H1 (cell line): Measurements from ENCODE around the gene RASGRF1. TPM values are rescaled to one million over a fixed set of nuclear protein-coding genes. Genes with fewer than 3 reads are reported as not detected.

Experiments used
- CTCF ChIA-PET: fragments of 300-600 bp; sonication (Branson Sonifier 250); formaldehyde crosslinking; loops from one replicate; lab custom pipeline; 2021; ENCODE audit not compliant: partially characterized antibody; lab: Charles Lee
- POLR2A ChIA-PET: fragments of 300-600 bp; sonication (Branson Sonifier 250); formaldehyde crosslinking; loops from one replicate; lab custom pipeline; 2021; ENCODE audit warnings: inconsistent platforms; ENCODE audit not compliant: partially characterized antibody; lab: Charles Lee
- DNase-seq, 2 experiments: peaks; one replicate each; pipeline versions ENCODE4 v3.0.0 to v3.0.0-alpha.2; 2010 to 2022; ENCODE audit warnings: low spot score in 2 of 2, low read depth in 1 of 2, mixed read lengths in 1 of 2
- FAIRE-seq: peaks from 2 replicates; lab custom pipeline; 2011; peaks lifted over from hg19 to GRCh38; lab: Jason Lieb, UNC
- H2AFZ ChIP-seq: 2 replicates; pipeline ENCODE4 v1.8.1; 2012; ENCODE audit warnings: low read length, inconsistent platforms
- H2AK5ac ChIP-seq: 2 replicates; pipeline ENCODE4 v1.6.1; 2013; ENCODE audit warnings: low read depth, low read length
- H2BK120ac ChIP-seq: replicated peaks from 2 replicates; pipeline ENCODE3; 2013; ENCODE audit warnings: low read depth, low read length, inconsistent platforms
- H2BK12ac ChIP-seq: 2 replicates; pipeline ENCODE4 v1.6.1; 2013; ENCODE audit warnings: low read depth, low read length
- H2BK15ac ChIP-seq: 2 replicates; pipeline ENCODE4 v1.6.1; 2013; ENCODE audit warnings: low read length
- H2BK20ac ChIP-seq: 2 replicates; pipeline ENCODE4 v1.6.1; 2013; ENCODE audit warnings: low read length
- H2BK5ac ChIP-seq: 2 replicates; pipeline ENCODE4 v1.6.1; 2013; ENCODE audit warnings: low read depth, low read length
- H3K14ac ChIP-seq: 2 replicates; pipeline ENCODE4 v1.6.1; 2013; ENCODE audit warnings: inconsistent platforms; ENCODE audit not compliant: insufficient read length
- H3K18ac ChIP-seq: 2 replicates; pipeline ENCODE4 v1.6.1; 2013; ENCODE audit warnings: low read length; ENCODE audit errors: extremely low read depth
- H3K23ac ChIP-seq: 2 replicates; pipeline ENCODE4 v1.6.1; 2013; ENCODE audit warnings: inconsistent platforms; ENCODE audit not compliant: insufficient read length
- H3K23me2 ChIP-seq: 2 replicates; pipeline ENCODE4 v1.6.1; 2013; ENCODE audit warnings: low read depth, low read length
- H3K27ac ChIP-seq: 2 replicates; pipeline ENCODE4 v1.6.1; 2011; ENCODE audit warnings: low read depth, low read length, inconsistent platforms
- H3K27me3 ChIP-seq, 4 experiments: replicated peaks in 1 of 4; 1 replicate in 1 of 4; 2 replicates in 3 of 4; pipeline versions ENCODE4 v1.6.1 to v1.8.1; 2011 to 2013; ENCODE audit warnings: low read length in 3 of 4, mild to moderate bottlenecking in 3 of 4, inconsistent platforms in 2 of 4, mixed read lengths in 2 of 4, moderate library complexity in 1 of 4; ENCODE audit not compliant: control insufficient read depth in 3 of 4, insufficient read depth in 3 of 4; ENCODE audit errors: extremely low read depth in 1 of 4
- H3K36me3 ChIP-seq, 4 experiments: 2 replicates each; pipeline versions ENCODE4 v1.6.1 to v1.8.1; 2011 to 2013; ENCODE audit warnings: mild to moderate bottlenecking in 4 of 4, low read length in 3 of 4, moderate library complexity in 2 of 4, control low read depth in 1 of 4, inconsistent platforms in 1 of 4; ENCODE audit not compliant: insufficient read depth in 4 of 4, control insufficient read depth in 2 of 4
- H3K4ac ChIP-seq: replicated peaks from 2 replicates; pipeline ENCODE3; 2013; ENCODE audit warnings: low read length, low read depth, mixed read lengths, inconsistent platforms; ENCODE audit not compliant: insufficient read length
- H3K4me1 ChIP-seq, 4 experiments: replicated peaks in 1 of 4; 1 replicate in 1 of 4; 2 replicates in 3 of 4; pipeline versions ENCODE4 v1.6.1 to v1.8.1; 2011 to 2013; ENCODE audit warnings: low read length in 3 of 4, inconsistent platforms in 2 of 4, mixed read lengths in 1 of 4; ENCODE audit not compliant: insufficient read depth in 4 of 4, control insufficient read depth in 3 of 4
- H3K4me2 ChIP-seq, 2 experiments: 2 replicates each; pipeline versions ENCODE4 v1.6.1 to v1.8.1; 2011 to 2013; ENCODE audit warnings: low read depth in 2 of 2, low read length in 2 of 2, control low read depth in 1 of 2, inconsistent platforms in 1 of 2, mild to moderate bottlenecking in 1 of 2; ENCODE audit not compliant: insufficient read depth in 1 of 2
- H3K4me3 ChIP-seq, 4 experiments: fragments of 200-600, 300-600 bp in 1 of 4; sonication (generic), shearing (Covaris generic), sonication (Bioruptor Twin) in 1 of 4; 2 replicates each; pipeline versions ENCODE4 v1.5.1 to v1.8.1; 2011 to 2016; ENCODE audit warnings: low read length in 4 of 4, low read depth in 3 of 4, control low read depth in 2 of 4, inconsistent platforms in 2 of 4, mild to moderate bottlenecking in 2 of 4, mixed read lengths in 1 of 4, moderate library complexity in 1 of 4; ENCODE audit not compliant: insufficient read depth in 2 of 4; ENCODE audit errors: extremely low read depth in 1 of 4
- H3K56ac ChIP-seq: replicated peaks from 2 replicates; pipeline ENCODE3; 2013; ENCODE audit warnings: low read depth, mild to moderate bottlenecking, mixed read lengths, low read length, inconsistent platforms; ENCODE audit not compliant: insufficient read length
- H3K79me1 ChIP-seq: 2 replicates; pipeline ENCODE4 v1.6.1; 2013; ENCODE audit warnings: low read depth, low read length, control low read depth
- H3K79me2 ChIP-seq, 2 experiments: 2 replicates each; pipeline versions ENCODE4 v1.6.1 to v1.8.1; 2012 to 2013; ENCODE audit warnings: low read length in 2 of 2, mild to moderate bottlenecking in 2 of 2, inconsistent platforms in 1 of 2; ENCODE audit not compliant: insufficient read depth in 2 of 2, control insufficient read depth in 1 of 2
- H3K9ac ChIP-seq, 4 experiments: replicated peaks in 1 of 4; 1 replicate in 1 of 4; 2 replicates in 3 of 4; pipeline versions ENCODE4 v1.6.1 to v1.8.1; 2011 to 2013; ENCODE audit warnings: low read depth in 3 of 4, low read length in 3 of 4, control low read depth in 2 of 4, mild to moderate bottlenecking in 2 of 4, moderate library complexity in 2 of 4, inconsistent platforms in 1 of 4; ENCODE audit errors: extremely low read depth in 1 of 4
- H3K9me3 ChIP-seq, 2 experiments: 2 replicates each; pipeline versions ENCODE4 v1.6.1 to v1.8.1; 2012 to 2013; ENCODE audit warnings: mild to moderate bottlenecking in 2 of 2, moderate library complexity in 2 of 2, control low read depth in 1 of 2, inconsistent platforms in 1 of 2, low read depth in 1 of 2, low read length in 1 of 2, mixed read lengths in 1 of 2; ENCODE audit not compliant: insufficient read depth in 2 of 2
- H4K20me1 ChIP-seq, 2 experiments: replicated peaks in 1 of 2; 2 replicates each; pipeline versions ENCODE3 to v1.8.1; 2011 to 2013; ENCODE audit warnings: inconsistent platforms in 2 of 2, low read length in 2 of 2, mild to moderate bottlenecking in 1 of 2; ENCODE audit not compliant: insufficient read depth in 2 of 2, control insufficient read depth in 1 of 2
- H4K5ac ChIP-seq: 2 replicates; pipeline ENCODE4 v1.6.1; 2013; ENCODE audit warnings: low read length, low read depth, mixed read lengths, inconsistent platforms; ENCODE audit not compliant: insufficient read length
- H4K8ac ChIP-seq: 2 replicates; pipeline ENCODE4 v1.8.0; 2013; ENCODE audit warnings: mild to moderate bottlenecking, moderate library complexity, low read length, inconsistent platforms; ENCODE audit not compliant: insufficient read depth; ENCODE audit errors: extremely low read depth
- H4K91ac ChIP-seq: replicated peaks from 2 replicates; pipeline ENCODE3; 2013; ENCODE audit warnings: low read length, mixed read lengths, inconsistent platforms; ENCODE audit not compliant: insufficient read length
- RBBP5 ChIP-seq: IDR thresholded peaks from 2 replicates; pipeline ENCODE4 v1.7.1; 2012; ENCODE audit warnings: low read depth, mild to moderate bottlenecking, inconsistent platforms, low read length, moderate library complexity, borderline replicate concordance
- WGBS, 2 experiments: shearing (Covaris generic) in 1 of 2; methylation state at CpG; one replicate each; pipeline versions ENCODE4 v1.1.6 to v1.1.7; 2013 to 2015; ENCODE audit warnings: low lambda C conversion rate in 2 of 2, mixed read lengths in 2 of 2, inconsistent platforms in 1 of 2, low coverage in 1 of 2, missing lambda C conversion rate in 1 of 2; ENCODE audit not compliant: insufficient replicate concordance in 2 of 2, insufficient coverage in 1 of 2, insufficient read length in 1 of 2; ENCODE audit errors: extremely low coverage in 1 of 2, missing lambda C conversion rate in 1 of 2; 5-methylcytosine and 5-hydroxymethylcytosine counted together
- polyA plus RNA-seq, 7 experiments: library from polyadenylated mRNA; depleted of rRNA in 3 of 7; stranded (reverse) in 5 of 7; unstranded in 2 of 7; fragments of >200 nt in 5 of 7; fragments of 200-250 nt in 2 of 7; gene quantifications; 1 replicate in 5 of 7; 2 replicates in 1 of 7; 4 replicates in 1 of 7; pipeline versions ENCODE4 v1.2.1 to v1.2.3, GENCODE V29; 2011 to 2013; ENCODE audit warnings: missing spikeins in 2 of 7, mixed read lengths in 2 of 7
- total RNA-seq: library from RNA; stranded (reverse); fragmentation: NEBNext Ultra II Directional; extraction: Animal tissue kit (Norgen Biotek cat#: 25700); gene quantifications from 2 replicates; pipeline ENCODE4 v1.2.1, GENCODE V29; 2021
- TF ChIP-seq, protein P1 (sequence below): IDR thresholded peaks from 2 replicates; pipeline ENCODE4 v1.6.1; 2012; ENCODE audit warnings: inconsistent platforms
- TF ChIP-seq, protein P2 (sequence below): IDR thresholded peaks from 2 replicates; pipeline ENCODE4 v1.6.1; 2012; ENCODE audit warnings: inconsistent platforms

The RASGRF1 gene
- total and polyA plus RNA-seq, 2 of the 8 experiments (the other 6 are each of a cell fraction or from before 2014, with no cell fraction given), result 0.42 to 0.67 TPM

DNA sequence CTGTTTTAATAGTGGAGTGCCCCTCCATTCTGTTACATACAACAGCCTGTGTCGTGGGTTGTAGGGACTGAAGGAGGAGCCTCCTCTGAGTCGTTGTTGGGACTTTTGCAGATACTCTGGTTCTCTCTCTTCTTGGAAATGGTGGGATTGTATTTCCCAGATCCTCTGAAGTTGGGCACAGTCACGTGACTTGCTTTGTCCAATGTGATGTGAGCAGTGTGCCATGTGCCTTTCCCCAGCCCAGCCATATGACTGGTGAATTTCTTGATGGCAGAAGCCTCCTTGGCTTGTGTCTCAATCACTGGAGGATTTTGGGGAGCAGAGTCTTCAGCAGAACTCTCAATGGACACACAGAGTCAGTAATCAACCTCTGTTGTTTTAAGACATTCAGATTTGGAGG, 36.2 kb downstream of the RASGRF1 start:
- Histone ChIP-seq H2BK20ac (no peak overlapping the region), H3K23ac (no peak overlapping the region), H4K5ac (no peak overlapping the region), H3K4me1 (peaks cover 0 to 4% (median under 1%) of the 10 kb centered on the region in 4 experiments; a peak in 1 of 7 replicates), H2BK120ac (no peak overlapping the region), H3K4ac (no peak overlapping the region), H3K18ac (no peak overlapping the region), H3K14ac (no peak overlapping the region), H3K27me3 (peaks cover 16 to 40% (median 27%) of the 10 kb centered on the region in 4 experiments), H3K4me2 (no peak overlapping the region), H3K9ac (no peak overlapping the region), H2AK5ac (no peak overlapping the region), H3K79me2 (no peaks in the 10 kb centered on the region), H3K9me3 (no peaks in the 10 kb centered on the region), H2BK15ac (no peak overlapping the region), H2AFZ (no peak overlapping the region), H3K36me3 (no peaks in the 10 kb centered on the region), H3K79me1 (no peaks in the 10 kb centered on the region), H3K56ac (no peak overlapping the region), H2BK5ac (no peak overlapping the region), H3K23me2 (no peaks in the 10 kb centered on the region; the same call in 1 of the 2 replicates), H2BK12ac (no peak overlapping the region), H4K91ac (no peak overlapping the region), H3K27ac (no peak overlapping the region), H4K8ac (no peak overlapping the region), H3K4me3 (no peak overlapping the region), H4K20me1 (peaks cover 0 to 1% of the 10 kb centered on the region in 2 experiments)
- POLR2A ChIA-PET, result no interaction called here
- WGBS, 2 experiments, result 79% methylated on average over 3 of the region's 3 CpGs; no CpG with 5 or more reads in 1 of the 2 experiments
- FAIRE-seq (no peak), DNase-seq (no peak)
- TF ChIP-seq, protein P1, sequence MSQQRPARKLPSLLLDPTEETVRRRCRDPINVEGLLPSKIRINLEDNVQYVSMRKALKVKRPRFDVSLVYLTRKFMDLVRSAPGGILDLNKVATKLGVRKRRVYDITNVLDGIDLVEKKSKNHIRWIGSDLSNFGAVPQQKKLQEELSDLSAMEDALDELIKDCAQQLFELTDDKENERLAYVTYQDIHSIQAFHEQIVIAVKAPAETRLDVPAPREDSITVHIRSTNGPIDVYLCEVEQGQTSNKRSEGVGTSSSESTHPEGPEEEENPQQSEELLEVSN, result peak; percentile 53; the same call in 1 of the 2 replicates
- TF ChIP-seq, protein P2, sequence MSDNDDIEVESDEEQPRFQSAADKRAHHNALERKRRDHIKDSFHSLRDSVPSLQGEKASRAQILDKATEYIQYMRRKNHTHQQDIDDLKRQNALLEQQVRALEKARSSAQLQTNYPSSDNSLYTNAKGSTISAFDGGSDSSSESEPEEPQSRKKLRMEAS, result 0 out of 2 replicates have a peak, but pooled peaks have one; percentile 26
- TF ChIP-seq RBBP5, result no peak
- CTCF ChIA-PET, result interaction anchor here (1.0 to 22.1 kb wide), 4 partner anchors 12 to 63 kb away, joined by 3 to 236 read pairs (median 4); no protein-coding TSS in a partner anchor
